GM19193 (cell line): Measurements from ENCODE around the gene ABHD12.

Source experiments
- POLR2A ChIP-seq: IDR thresholded peaks from 4 replicates; pipeline ENCODE4 v1.6.1; 2011; ENCODE audit not compliant: insufficient read depth, insufficient read length; ENCODE audit errors: extremely low read depth

Gene ABHD12

GRCh38 chr20:25390538-25391528 is at the start of gene ABHD12:
ABHD12 (minus strand) TSS chr20:25390835; CDS start chr20:25390703, 132 bp downstream.
- peak; percentile 91 for TF ChIP-seq POLR2A

- no peak for TF ChIP-seq POLR2A
Observed at GRCh38 chr20:25439328-25439727, 48.7 kb upstream of the ABHD12 start.

- TF ChIP-seq POLR2A, result no peak
Observed at GRCh38 chr20:25437153-25437581, 46.5 kb upstream of the ABHD12 start.

- no peak for TF ChIP-seq POLR2A
Observed at GRCh38 chr20:25424536-25424935, 33.9 kb upstream of the ABHD12 start.

GRCh38 chr20:25422032-25422431 is 31.4 kb upstream of the ABHD12 start:
- no peak for TF ChIP-seq POLR2A

GRCh38 chr20:25421102-25421501 is 30.5 kb upstream of the ABHD12 start:
- no peak for TF ChIP-seq POLR2A

- TF ChIP-seq POLR2A, result no peak
Observed at GRCh38 chr20:25418776-25419175, 28.1 kb upstream of the ABHD12 start.

- TF ChIP-seq POLR2A, result no peak
Observed at GRCh38 chr20:25408890-25409289, 18.3 kb upstream of the ABHD12 start.

GRCh38 chr20:25408170-25408547 is 17.5 kb upstream of the ABHD12 start:
- no peak for TF ChIP-seq POLR2A

- peak; percentile 91 for TF ChIP-seq POLR2A
Observed at GRCh38 chr20:25407311-25408169, 16.9 kb upstream of the ABHD12 start, which contains the start of gene GINS1. GINS1 (plus strand) TSS chr20:25407673; CDS start chr20:25407821, 148 bp downstream.

- TF ChIP-seq POLR2A, result no peak
Observed at GRCh38 chr20:25402583-25402982, 11.9 kb upstream of the ABHD12 start.

- TF ChIP-seq POLR2A, result no peak
Observed at GRCh38 chr20:25399037-25399430, 8.4 kb upstream of the ABHD12 start.

- no peak for TF ChIP-seq POLR2A
Observed at GRCh38 chr20:25398376-25399036, 7.9 kb upstream of the ABHD12 start.

GRCh38 chr20:25397821-25398220 is 7.2 kb upstream of the ABHD12 start:
- no peak for TF ChIP-seq POLR2A

- no peak for TF ChIP-seq POLR2A
Observed at GRCh38 chr20:25397096-25397495, 6.5 kb upstream of the ABHD12 start.
